Rectal smooth muscle tissue (tissue), 1 donor: ENCODE data around the gene FHL2.
A peak's percentile ranks its signal among the peaks of the same experiment; 100 is the strongest.

Source experiments
- H3K27ac ChIP-seq: one replicate; pipeline ENCODE4 v1.7.0; 2013; ENCODE audit warnings: low read depth, low read length, inconsistent platforms
- H3K27me3 ChIP-seq: one replicate; pipeline ENCODE4 v1.7.0; 2013; ENCODE audit warnings: low read length; ENCODE audit not compliant: control insufficient read depth, insufficient read depth
- H3K36me3 ChIP-seq: one replicate; pipeline ENCODE4 v1.7.0; 2013; ENCODE audit warnings: low read length; ENCODE audit not compliant: control insufficient read depth, insufficient read depth
- H3K4me1 ChIP-seq: one replicate; pipeline ENCODE4 v1.7.0; 2013; ENCODE audit warnings: low read length; ENCODE audit not compliant: control insufficient read depth, insufficient read depth
- H3K4me3 ChIP-seq: one replicate; pipeline ENCODE4 v1.7.0; 2013; ENCODE audit warnings: low read length
- H3K9ac ChIP-seq: one replicate; pipeline ENCODE4 v1.7.0; 2013; ENCODE audit warnings: low read length

The FHL2 gene

GRCh38 chr2:105402809-105403208 is 4.0 kb upstream of the FHL2 start:
- Histone ChIP-seq H3K36me3 (no peaks in the 10 kb centered on the region), H3K4me1 (no peaks in the 10 kb centered on the region), H3K27ac (no peak overlapping the region), H3K9ac (no peak overlapping the region), H3K27me3 (no peaks in the 10 kb centered on the region), H3K4me3 (no peak overlapping the region)

GRCh38 chr2:105401867-105402266 is 3.0 kb upstream of the FHL2 start:
- Histone ChIP-seq H3K4me3 (no peak overlapping the region), H3K36me3 (no peaks in the 10 kb centered on the region), H3K27ac (no peak overlapping the region), H3K27me3 (no peaks in the 10 kb centered on the region), H3K4me1 (peaks cover 4% of the 10 kb centered on the region), H3K9ac (no peak overlapping the region)

DNA sequence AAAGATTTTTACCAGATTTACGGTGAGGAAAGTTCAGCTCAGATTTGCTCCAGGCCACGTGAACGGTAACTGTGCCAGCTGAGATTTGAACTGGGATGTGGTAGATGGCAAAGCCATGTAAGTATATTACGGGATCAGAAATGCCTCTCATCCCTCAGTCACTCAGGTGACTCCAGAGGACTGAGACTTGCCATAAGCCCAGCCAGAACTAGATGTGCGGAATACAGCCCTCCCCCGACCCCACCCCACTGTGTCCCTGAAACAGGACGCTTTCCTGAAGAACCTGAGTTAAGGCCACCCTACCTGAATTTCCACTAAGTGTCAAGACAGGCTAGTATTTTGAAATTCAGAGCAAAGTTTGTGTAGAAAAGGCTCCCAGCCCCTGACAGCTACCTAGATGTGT is 1.3 kb upstream of the FHL2 start:
- no peak overlapping the region for H3K9ac ChIP-seq
- H3K27me3 ChIP-seq = no peaks in the 10 kb centered on the region
- peaks cover 7% of the 10 kb centered on the region for H3K4me1 ChIP-seq
- H3K36me3 ChIP-seq = no peaks in the 10 kb centered on the region
- no peak overlapping the region for H3K27ac ChIP-seq
- H3K4me3 ChIP-seq = no peak overlapping the region

GRCh38 chr2:105399207-105399861 is 483 bp upstream of the FHL2 start:
- Histone ChIP-seq H3K27me3 (no peaks in the 10 kb centered on the region), H3K4me3 (peak overlapping the region; percentile 44), H3K27ac (peak overlapping the region; percentile 92), H3K9ac (no peak overlapping the region), H3K36me3 (no peaks in the 10 kb centered on the region), H3K4me1 (peaks cover 7% of the 10 kb centered on the region)

DNA sequence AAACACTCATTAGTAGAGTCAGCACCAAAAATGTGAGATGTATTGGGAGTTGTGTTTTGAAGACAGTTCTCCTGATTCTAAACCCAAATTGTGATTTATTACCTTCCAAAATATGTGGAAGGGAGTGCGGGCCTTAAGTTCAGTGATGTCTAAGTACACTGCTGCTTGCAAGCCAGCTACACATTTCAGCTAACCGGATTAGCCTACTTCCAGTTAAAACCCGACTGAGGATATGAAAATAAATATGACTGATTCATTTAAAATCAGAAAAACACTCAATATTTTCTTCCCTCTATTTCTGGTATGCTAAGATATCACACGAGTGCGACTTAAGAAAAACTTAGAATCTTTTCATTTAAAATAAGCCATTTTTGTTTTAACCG is 907 bp downstream of the FHL2 start:
- Histone ChIP-seq H3K9ac (no peak overlapping the region), H3K36me3 (no peaks in the 10 kb centered on the region), H3K27ac (peak overlapping the region; percentile 92), H3K27me3 (no peaks in the 10 kb centered on the region), H3K4me1 (peaks cover 7% of the 10 kb centered on the region), H3K4me3 (peak overlapping the region; percentile 88)

DNA sequence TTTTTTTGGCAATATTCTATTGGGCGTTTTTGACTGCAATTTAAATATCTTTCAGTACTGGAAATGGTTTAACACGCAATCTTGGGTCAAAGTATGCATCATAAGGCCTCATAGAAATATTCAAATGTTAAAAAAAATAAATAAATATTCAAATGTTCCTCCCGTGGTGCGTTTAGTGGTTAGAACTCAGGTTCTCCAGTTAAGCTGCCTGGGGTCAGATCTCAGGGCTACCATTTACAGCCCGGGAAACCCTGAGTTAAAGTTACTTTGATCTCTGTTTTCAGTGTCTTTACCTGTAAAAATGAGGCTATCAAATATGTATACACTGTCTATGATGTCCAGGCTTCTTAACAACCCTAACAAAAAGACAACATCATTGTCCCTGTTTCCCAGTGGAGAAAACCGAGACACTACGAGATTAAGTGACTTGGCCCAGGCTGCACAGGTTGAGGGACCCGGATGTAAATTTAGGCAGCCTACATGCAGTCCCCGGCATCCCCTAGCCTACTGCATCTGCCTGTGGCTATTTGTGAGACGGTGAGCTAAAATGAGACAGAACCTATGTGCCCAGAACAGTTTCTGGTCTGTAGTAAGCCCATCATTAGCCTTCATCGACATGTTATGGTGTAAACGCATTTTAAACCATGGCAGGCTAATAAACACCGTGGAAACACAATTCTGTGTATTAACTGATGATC is 1.7 kb downstream of the FHL2 start:
- peaks cover 7% of the 10 kb centered on the region for H3K4me1 ChIP-seq
- no peaks in the 10 kb centered on the region for H3K36me3 ChIP-seq
- no peak overlapping the region for H3K9ac ChIP-seq
- H3K4me3 ChIP-seq = peak overlapping the region; percentile 54
- no peak overlapping the region for H3K27ac ChIP-seq
- no peaks in the 10 kb centered on the region for H3K27me3 ChIP-seq

- H3K36me3 ChIP-seq = no peaks in the 10 kb centered on the region
- H3K27ac ChIP-seq = no peak overlapping the region
- H3K27me3 ChIP-seq = no peaks in the 10 kb centered on the region
- peak overlapping the region; percentile 14 for H3K4me3 ChIP-seq
- no peak overlapping the region for H3K9ac ChIP-seq
- peaks cover 7% of the 10 kb centered on the region for H3K4me1 ChIP-seq
These were observed 2.4 kb downstream of the FHL2 start for GRCh38 chr2:105396254-105397024.

DNA sequence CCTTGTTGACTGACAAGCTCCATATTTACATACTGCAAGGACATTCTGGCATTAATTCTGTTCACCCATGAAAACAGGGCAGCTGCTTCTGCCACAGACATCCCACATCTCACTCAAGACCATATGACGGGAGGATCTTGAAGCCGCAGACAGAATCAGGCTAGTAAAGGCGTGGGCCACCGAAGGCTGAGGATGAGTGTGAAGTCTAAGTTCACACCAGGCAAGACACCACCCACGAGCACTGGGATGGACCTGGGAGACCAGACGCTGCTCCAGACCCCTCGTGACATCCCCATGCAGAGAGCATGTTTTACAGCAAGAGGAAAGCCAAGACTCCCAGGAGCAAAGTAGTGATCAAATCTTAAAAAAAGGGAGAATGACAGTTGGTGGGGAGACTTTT is 3.2 kb downstream of the FHL2 start:
- Histone ChIP-seq H3K4me1 (peaks cover 10% of the 10 kb centered on the region), H3K27me3 (no peaks in the 10 kb centered on the region), H3K36me3 (no peaks in the 10 kb centered on the region), H3K27ac (no peak overlapping the region), H3K4me3 (no peak overlapping the region), H3K9ac (no peak overlapping the region)

DNA sequence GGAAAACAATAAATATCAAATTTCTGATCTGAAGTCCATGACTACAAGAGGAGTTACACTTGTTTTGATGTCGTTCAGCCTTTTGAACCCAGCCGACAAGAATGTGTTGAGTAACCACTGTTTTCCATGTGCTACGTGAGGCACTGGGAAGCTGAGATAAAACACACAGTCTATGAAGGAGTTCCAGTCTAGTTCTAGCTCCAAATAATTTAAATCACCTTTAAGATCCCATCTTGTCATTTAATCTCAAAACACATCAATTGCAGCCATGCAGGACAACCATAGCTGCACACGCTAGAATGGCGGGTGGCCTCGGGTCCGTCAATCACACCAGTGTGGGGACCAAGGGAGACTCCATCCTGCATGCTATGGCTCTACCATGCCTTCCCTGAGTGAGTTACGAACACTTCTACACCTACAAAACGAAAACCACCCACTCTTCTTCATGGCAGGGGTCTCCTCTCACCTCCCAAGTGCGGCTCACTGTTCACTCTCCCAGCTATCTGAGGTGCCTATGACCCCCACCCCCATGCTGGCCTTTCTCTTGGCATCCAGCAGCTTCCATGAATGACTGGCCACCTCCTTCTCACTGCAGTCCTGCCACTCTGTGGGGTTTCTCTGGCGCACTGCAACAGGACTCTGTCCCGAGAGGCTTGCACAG is 3.8 kb downstream of the FHL2 start:
- no peak overlapping the region for H3K4me3 ChIP-seq
- no peaks in the 10 kb centered on the region for H3K36me3 ChIP-seq
- H3K9ac ChIP-seq = no peak overlapping the region
- H3K27me3 ChIP-seq = no peaks in the 10 kb centered on the region
- H3K4me1 ChIP-seq = peaks cover 10% of the 10 kb centered on the region
- no peak overlapping the region for H3K27ac ChIP-seq

DNA sequence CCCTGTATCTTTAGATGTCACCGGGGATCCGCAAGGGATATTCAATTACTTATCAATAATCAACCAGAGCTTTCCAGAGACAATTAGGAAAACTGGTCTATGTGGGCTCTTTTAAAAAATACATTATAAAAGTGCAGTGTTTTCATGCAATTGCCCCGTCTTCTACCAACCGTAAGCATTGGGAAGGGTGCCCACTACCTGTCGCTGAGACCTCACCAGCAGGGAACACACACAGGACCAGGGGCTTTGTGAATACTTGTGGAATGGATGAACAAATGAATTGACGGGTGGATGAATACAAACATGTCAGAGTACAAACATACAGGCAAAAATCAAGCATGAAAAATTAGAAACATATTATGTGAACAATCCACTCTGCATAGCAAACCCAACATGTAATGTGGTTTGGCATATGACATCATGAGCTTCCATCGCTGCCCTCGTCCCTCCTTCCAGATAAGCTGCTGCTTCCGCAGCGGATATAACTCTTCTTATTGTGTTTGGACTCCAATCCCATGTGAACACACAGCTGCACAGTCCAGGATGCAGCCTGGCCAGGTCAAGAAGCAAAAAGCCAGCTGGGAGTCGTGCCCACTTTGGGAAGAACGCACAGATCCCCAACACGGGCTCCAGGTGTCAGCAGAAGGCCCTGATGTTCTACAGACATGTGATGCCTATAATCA is 5.3 kb downstream of the FHL2 start:
- Histone ChIP-seq H3K9ac (no peak overlapping the region), H3K4me3 (no peak overlapping the region), H3K27ac (no peak overlapping the region), H3K36me3 (no peaks in the 10 kb centered on the region), H3K4me1 (peaks cover 17% of the 10 kb centered on the region), H3K27me3 (no peaks in the 10 kb centered on the region)

GRCh38 chr2:105391763-105392662 is 6.8 kb downstream of the FHL2 start:
- Histone ChIP-seq H3K9ac (no peak overlapping the region), H3K27ac (no peak overlapping the region), H3K27me3 (no peaks in the 10 kb centered on the region), H3K36me3 (no peaks in the 10 kb centered on the region), H3K4me3 (no peak overlapping the region), H3K4me1 (peaks cover 13% of the 10 kb centered on the region)
